Measurements from ENCODE around the gene STK25.

The STK25 gene

GRCh38 chr2:241503776-241504392, 4.5 kb downstream of the STK25 start:
- CTCF ChIA-PET: interaction anchor here (0.6 kb wide), 1 partner anchor 30 kb away, joined by 5 read pairs; no protein-coding TSS in a partner anchor
- POLR2A ChIA-PET: interaction anchor here (0.6 kb wide), 1 partner anchor 14 kb away, joined by 3 read pairs; no protein-coding TSS in a partner anchor

DNA sequence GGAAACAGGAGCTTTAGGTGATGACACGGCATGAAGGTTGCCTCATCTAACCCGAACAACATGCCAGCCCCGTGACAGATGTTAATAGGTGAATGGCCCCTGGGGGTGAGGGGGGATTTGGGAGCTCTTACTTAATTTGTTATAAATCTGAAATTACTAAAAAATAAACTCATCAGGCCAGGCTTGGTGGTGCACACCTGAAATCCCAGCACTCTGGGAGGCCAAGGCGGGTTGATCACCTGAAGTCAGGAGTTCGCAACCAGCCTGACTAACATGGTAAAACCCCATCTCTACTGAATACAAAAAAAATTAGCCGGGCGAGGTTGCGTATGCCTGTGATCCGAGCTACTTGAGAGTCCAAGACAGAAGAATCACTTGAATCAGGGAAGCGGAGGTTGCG, 6.1 kb downstream of the STK25 start:
- no peak overlapping the region for H3K4me3 ChIP-seq (ENCODE audit: low read depth, low read length)
- peaks cover 7% of the 10 kb centered on the region; the same call in 1 of the 2 replicates for H3K4me1 ChIP-seq (ENCODE audit: control insufficient read depth, insufficient read depth, low read length)
- H3K36me3 ChIP-seq (ENCODE audit: control insufficient read depth in 2 of 2, insufficient read depth in 1 of 2, low read length in 2 of 2): peaks cover 9 to 58% of the 10 kb centered on the region in 2 experiments; a peak in 2 of 3 replicates
- H3K27ac ChIP-seq (ENCODE audit: extremely low read depth, low read depth, low read length): no peak overlapping the region
- CTCF ChIA-PET: no interaction called here
- POLR2A ChIA-PET: no interaction called here
- H3K9me3 ChIP-seq (ENCODE audit: control insufficient read depth, insufficient read depth, low read depth, low read length): no peaks in the 10 kb centered on the region
- TF ChIP-seq ZNF24 (tag by site-specific recombination; IDR thresholded peaks at IDR 0.05) (no peak), KLF10 (tag by site-specific recombination; IDR thresholded peaks at IDR 0.05) (no peak), ZNF585B (tag by site-specific recombination; IDR thresholded peaks at IDR 0.05) (no peak), ZNF654 (tag by site-specific recombination; IDR thresholded peaks at IDR 0.05; ENCODE audit: low read depth) (no peak)

More at GRCh38 chr2:241503776-241504392, 4.5 kb downstream of the STK25 start:
- H3K9me3 ChIP-seq (ENCODE audit: control insufficient read depth, insufficient read depth, low read depth, low read length): no peaks in the 10 kb centered on the region
- H3K4me1 ChIP-seq (ENCODE audit: control insufficient read depth, insufficient read depth, low read length): peaks cover 7% of the 10 kb centered on the region; the same call in 1 of the 2 replicates
- peaks cover 9 to 42% of the 10 kb centered on the region in 2 experiments; a peak in 2 of 3 replicates for H3K36me3 ChIP-seq (ENCODE audit: control insufficient read depth in 2 of 2, insufficient read depth in 1 of 2, low read length in 2 of 2)
- TF ChIP-seq HOXA7 (CRISPR knock-in tag; IDR thresholded peaks at IDR 0.05; ENCODE audit: borderline replicate concordance) (no peak), ZNF214 (tag by site-specific recombination; IDR thresholded peaks at IDR 0.05; ENCODE audit: borderline replicate concordance) (no peak), ZNF404 (tag by site-specific recombination; IDR thresholded peaks at IDR 0.05) (no peak), KLF9 (tag by site-specific recombination; IDR thresholded peaks at IDR 0.05; ENCODE audit: low read depth) (no peak), CTCF (tag by site-specific recombination; IDR thresholded peaks at IDR 0.05) (no peak)
- no peak overlapping the region for H3K4me3 ChIP-seq (ENCODE audit: low read depth, low read length)
- H3K27ac ChIP-seq (ENCODE audit: extremely low read depth, low read depth, low read length): no peak overlapping the region

DNA sequence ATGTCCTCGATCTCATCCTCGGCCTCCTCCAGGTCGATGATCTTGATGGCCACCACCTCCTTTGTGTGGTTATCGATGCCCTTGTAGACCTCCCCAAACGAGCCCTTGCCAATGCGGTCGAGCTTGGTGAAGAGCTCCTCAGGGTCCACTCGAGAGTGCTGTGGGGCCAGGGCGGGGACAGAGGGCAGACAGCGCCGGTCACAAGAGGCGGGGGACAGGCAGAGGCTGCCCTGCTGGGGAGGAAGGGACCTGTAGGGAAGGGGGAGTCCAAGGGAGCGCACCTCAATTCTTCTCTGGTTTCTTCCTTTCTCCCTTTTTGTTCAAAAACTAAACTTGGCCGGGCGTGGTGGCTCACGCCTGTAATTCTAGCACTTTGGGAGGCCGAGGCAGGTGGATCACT, 6.8 kb downstream of the STK25 start:
- H3K36me3 ChIP-seq (ENCODE audit: control insufficient read depth in 2 of 2, insufficient read depth in 1 of 2, low read length in 2 of 2): peaks cover 9 to 66% of the 10 kb centered on the region in 2 experiments; a peak in 2 of 3 replicates
- TF ChIP-seq ZNF529 (tag by site-specific recombination; IDR thresholded peaks at IDR 0.05; ENCODE audit: insufficient replicate concordance) (no peak), AEBP2 (tag by site-specific recombination; IDR thresholded peaks at IDR 0.05; ENCODE audit: borderline replicate concordance) (no peak), ZNF404 (tag by site-specific recombination; IDR thresholded peaks at IDR 0.05) (no peak), ATF2 (tag by site-specific recombination; IDR thresholded peaks at IDR 0.05; ENCODE audit: low read depth) (no peak), ZNF146 (tag by site-specific recombination; IDR thresholded peaks at IDR 0.05) (no peak), ZBTB7A (tag by site-specific recombination; IDR thresholded peaks at IDR 0.05; ENCODE audit: low read depth) (no peak), ZNF155 (tag by site-specific recombination; IDR thresholded peaks at IDR 0.05) (no peak)
- no peaks in the 10 kb centered on the region for H3K9me3 ChIP-seq (ENCODE audit: control insufficient read depth, insufficient read depth, low read depth, low read length)
- no peak overlapping the region for H3K27ac ChIP-seq (ENCODE audit: extremely low read depth, low read depth, low read length)
- peaks cover 3% of the 10 kb centered on the region; the same call in 1 of the 2 replicates for H3K4me1 ChIP-seq (ENCODE audit: control insufficient read depth, insufficient read depth, low read length)
- H3K4me3 ChIP-seq (ENCODE audit: low read depth, low read length): no peak overlapping the region
- ChIA-PET CTCF (no interaction called here), POLR2A (no interaction called here)
